DMS153 (cell line): ENCODE measurements around the gene THOC5.
A peak's percentile ranks its signal among the peaks of the same experiment; 100 is the strongest.

Experiments used
- DNase-seq: peaks from one replicate; lab custom pipeline; 2025; lab: John Stamatoyannopoulos, UW

THOC5 gene

DNA sequence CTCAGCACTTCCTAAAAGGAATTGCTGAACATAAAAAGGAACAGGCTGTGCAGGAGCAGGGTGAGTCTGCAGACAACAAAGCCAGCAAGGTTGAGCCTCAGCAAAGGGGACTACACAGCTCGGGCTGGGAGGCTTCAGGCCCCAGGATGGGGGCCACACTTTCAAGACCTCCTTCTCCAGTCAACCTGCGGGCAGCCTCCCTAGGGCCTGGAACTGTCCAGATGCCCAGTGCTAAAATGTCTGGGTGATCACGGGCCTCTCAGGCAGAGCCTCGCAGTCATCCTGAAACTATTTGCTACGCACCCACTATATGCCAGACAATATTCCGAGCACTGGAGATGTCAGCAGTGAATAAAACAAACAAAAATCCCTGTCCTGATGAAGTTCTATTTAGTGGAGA is 77.4 kb downstream of the THOC5 start:
- no peak for DNase-seq

DNA sequence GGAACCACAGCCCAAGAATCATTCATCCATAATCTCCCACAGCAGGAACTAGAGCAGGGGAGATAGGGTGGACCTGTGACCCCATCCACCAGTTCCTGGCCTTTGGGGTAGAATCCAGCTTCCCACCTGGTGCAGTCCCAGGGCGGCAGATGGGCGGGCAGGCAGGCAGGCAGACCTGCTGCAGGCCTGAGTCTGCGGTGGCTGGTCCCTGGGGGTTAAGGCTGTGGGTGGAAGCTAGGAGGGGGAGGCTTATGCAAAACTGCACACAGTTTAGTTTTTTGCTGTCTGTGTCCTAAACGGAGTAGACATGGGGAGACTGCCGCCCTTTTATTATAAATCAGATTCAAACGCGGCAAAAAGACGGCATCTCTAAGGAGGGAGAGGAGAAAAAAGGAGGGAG is 78.0 kb downstream of the THOC5 start:
- no peak for DNase-seq

DNA sequence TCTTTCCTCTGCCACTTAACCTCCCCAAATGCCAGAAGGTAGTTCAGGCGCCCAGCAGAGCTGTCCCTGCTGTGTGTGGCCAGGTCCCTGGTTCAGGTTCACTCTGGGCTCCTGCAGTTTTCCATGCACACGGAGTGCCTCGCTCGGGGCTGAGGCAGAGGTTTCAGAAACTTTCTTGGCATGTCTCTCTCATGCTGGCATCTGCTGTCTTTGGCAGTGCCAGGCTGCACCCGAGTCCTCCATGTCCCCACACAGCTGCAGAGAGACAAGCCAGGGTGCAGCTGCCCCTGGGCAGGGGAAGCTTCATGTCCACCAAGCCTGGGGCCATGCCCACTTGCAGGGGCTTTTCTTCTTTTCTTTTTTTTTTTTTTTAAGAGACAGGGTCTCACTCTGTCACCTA is 80.6 kb downstream of the THOC5 start:
- DNase-seq: no peak

- peak; percentile 77 for DNase-seq
Measured at GRCh38 chr22:29470159-29470855, 83.2 kb downstream of the THOC5 start.

GRCh38 chr22:29469755-29470154 is 83.8 kb downstream of the THOC5 start:
- no peak for DNase-seq

- DNase-seq: no peak
Measured at GRCh38 chr22:29464581-29464980, 89.0 kb downstream of the THOC5 start.

- DNase-seq: no peak
Measured at GRCh38 chr22:29463629-29464028, 89.9 kb downstream of the THOC5 start.

DNA sequence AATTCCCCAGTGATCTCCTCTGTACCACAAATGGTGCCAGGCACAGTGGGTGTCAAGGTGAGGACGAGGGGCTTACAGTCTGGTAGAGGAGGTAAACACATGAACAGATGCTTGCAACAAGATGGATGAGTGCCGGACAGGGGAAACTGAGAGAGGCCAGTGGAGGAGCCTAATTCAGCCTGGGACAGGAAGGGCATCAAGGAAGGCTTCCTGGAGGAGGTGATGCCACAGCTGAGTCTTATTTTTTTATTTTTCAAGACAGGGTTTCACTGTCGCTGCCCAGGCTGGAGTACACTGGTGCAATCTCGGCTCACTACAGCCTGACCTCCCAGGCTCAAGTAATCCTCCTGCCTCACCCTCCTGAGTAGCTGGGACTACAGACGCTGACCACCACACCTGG is 92.3 kb downstream of the THOC5 start:
- DNase-seq: no peak

GRCh38 chr22:29459773-29460172 is 93.8 kb downstream of the THOC5 start:
- DNase-seq: no peak

DNA sequence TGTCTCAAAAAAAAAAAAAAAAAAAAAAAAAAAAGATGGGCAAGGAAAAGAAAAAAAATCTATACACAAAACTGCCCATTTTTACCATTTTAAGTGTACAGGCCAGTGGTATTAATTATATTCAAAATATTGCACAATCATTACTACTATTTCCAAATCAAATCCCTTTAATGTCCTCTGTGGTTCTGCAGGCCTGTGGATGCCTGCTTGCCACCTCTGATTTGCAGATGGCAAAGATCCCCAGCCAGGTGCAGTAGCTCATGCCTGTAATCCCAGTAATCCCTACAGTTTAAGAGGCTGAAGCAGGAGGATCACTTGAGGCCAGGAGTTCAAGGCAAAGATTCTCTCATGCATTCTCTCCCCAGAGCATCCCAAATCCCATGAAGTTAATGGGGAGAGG is 95.0 kb downstream of the THOC5 start:
- no peak for DNase-seq

DNA sequence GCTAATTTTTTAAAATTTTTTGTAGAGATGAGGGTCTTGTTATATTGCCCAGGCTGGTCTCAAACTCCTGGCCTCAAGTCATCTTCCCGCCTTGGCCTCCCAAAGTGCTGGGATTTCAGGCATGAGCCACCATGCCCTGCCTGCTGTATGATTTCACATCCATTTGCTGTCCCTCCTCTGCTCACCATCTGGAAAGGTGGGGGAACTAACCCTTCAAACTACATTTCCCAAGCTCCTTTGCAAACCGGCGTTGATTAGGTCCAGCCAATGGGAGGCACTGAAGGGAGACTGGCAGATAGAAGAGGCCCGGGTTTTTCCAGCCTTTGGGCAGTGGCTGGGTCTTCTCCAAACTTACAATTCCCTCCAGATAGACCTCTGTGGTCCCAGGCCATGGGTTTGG is 95.8 kb downstream of the THOC5 start:
- DNase-seq: peak; percentile 51

DNA sequence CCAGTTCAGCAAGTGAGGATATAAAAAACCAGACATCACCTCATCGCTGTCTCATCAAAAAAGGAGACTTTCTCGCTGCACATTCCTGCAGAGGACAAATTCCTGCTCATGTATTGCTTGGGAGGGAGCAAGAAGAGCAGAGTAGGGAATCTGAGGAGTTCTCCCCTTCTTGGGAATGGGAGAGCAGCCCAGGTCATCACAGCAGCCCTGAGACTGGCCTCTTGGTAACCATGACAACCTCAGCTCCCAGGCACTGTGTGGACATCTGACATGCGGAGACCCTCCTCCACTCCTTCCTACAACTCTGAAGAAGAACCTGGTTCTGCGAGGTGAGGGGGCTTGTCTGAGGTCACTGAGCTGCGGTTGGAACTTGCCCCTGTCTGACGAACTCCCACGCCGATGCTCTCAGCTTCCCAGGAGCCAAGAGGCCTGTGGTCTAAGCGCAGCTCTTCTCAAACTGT is 97.3 kb downstream of the THOC5 start:
- DNase-seq: no peak
